Heart right ventricle (tissue), 16 donors: ENCODE measurements around the gene JAM3. TPM values are rescaled to one million over a fixed set of nuclear protein-coding genes. Genes with fewer than 3 reads are reported as not detected.

Experiments used
- ATAC-seq, 8 donors: fragments of 200-7000 bp; cut with Tn5 transposase; one replicate each; pipeline ENCODE4 v1.9.1; 2020; ENCODE audit warnings: mild to moderate bottlenecking in 8 of 8, moderate library complexity in 8 of 8, moderate number of reproducible peaks in 1 of 8
- DNase-seq, 2 donors: peaks; one replicate each; pipeline ENCODE4 v3.0.0-alpha.2; 2020
- H3K27ac ChIP-seq, 10 donors: fragments of 200-600 bp; sonication (generic) in 2 of 10; one replicate each; pipeline versions ENCODE4 v1.5.0 to v1.8.0; 2020 to 2022; ENCODE audit warnings: mild to moderate bottlenecking in 3 of 10
- H3K27me3 ChIP-seq, 7 donors: fragments of 200-600 bp; one replicate each; pipeline ENCODE4 v1.8.0; 2021 to 2022; ENCODE audit warnings: mild to moderate bottlenecking in 2 of 7
- H3K36me3 ChIP-seq, 9 donors: fragments of 200-600 bp; sonication (generic) in 1 of 9; one replicate each; pipeline versions ENCODE4 v1.5.0 to v1.8.0; 2020 to 2022; ENCODE audit warnings: mild to moderate bottlenecking in 2 of 9
- H3K4me1 ChIP-seq, 9 donors: fragments of 200-600 bp; sonication (generic) in 1 of 9; one replicate each; pipeline versions ENCODE4 v1.5.0 to v1.8.0; 2020 to 2022; ENCODE audit warnings: mild to moderate bottlenecking in 4 of 9
- H3K4me3 ChIP-seq, 10 donors: fragments of 200-600 bp; sonication (generic) in 2 of 10; one replicate each; pipeline versions ENCODE4 v1.5.0 to v1.8.0; 2020 to 2022; ENCODE audit warnings: mild to moderate bottlenecking in 7 of 10, moderate library complexity in 2 of 10
- H3K9me3 ChIP-seq, 11 donors: fragments of 200-600 bp in 10 of 11; sonication (generic) in 2 of 11; one replicate each; pipeline versions ENCODE4 v1.5.0 to v1.8.0; 2013 to 2022; ENCODE audit warnings: mild to moderate bottlenecking in 2 of 11, control low read depth in 1 of 11, moderate library complexity in 1 of 11
- WGBS, 2 donors: extraction: QIAGEN DNeasy Blood & Tissue Kit; methylation state at CpG; one replicate each; pipeline ENCODE4 v1.1.7; 2013; ENCODE audit warnings: inconsistent platforms in 1 of 2; 5-methylcytosine and 5-hydroxymethylcytosine counted together
- intact Hi-C, 10 donors: fragments of 100-400 bp; cut with DNase I; formaldehyde crosslinking; loops; one replicate each; pipeline versions ENCODE4 v1.11.1 to v1.14.2; 2022
- polyA plus RNA-seq, 2 donors: library from polyadenylated mRNA; stranded (reverse); fragments of 200-250 nt; gene quantifications; one replicate each; pipeline ENCODE4 v1.2.3, GENCODE V29; 2013
- total RNA-seq, 10 donors: library from RNA; stranded (reverse); fragmentation: NEBNext Ultra II Directional in 3 of 10; extraction: Animal tissue kit (Norgen Biotek cat#: 25700) in 3 of 10; gene quantifications; one replicate each; pipeline versions ENCODE4 v1.2.1 to v1.2.4, GENCODE V29; 2021 to 2023
- TF ChIP-seq, protein P1 (sequence below), 9 donors: fragments of 200-600 bp; sonication (generic) in 2 of 9; IDR thresholded peaks; one replicate each; pipeline versions ENCODE4 v1.5.0 to v1.8.0; 2021 to 2022; ENCODE audit warnings: antibody characterized with exemption in 9 of 9, mild to moderate bottlenecking in 5 of 9, moderate library complexity in 1 of 9
- donor health status: Arrhythmogenic right ventricular cardiomyopathy.
- donor health status: ischemic (EF 13 %, LVEDD 7.1; RV severe dilation, severe dysfunction).
- donor health status: healthy with polysubstance abuse.
- donor health status: DM: no; HTN: yes; CAD: no.
- donor health status: DM: no; HTN: no; CAD: no.
- donor health status: ischemic (EF 25% LVEDD 6.9; RV normal size, moderate dysfunction).
- donor health status: ischemic (EF 25% LVEDD 5.7; RV mildly dilated, moderate dysfunction).
- donor health status: healthy.
- donor health status: DM: yes; HTN: yes; CAD: no.
- donor health status: Ischemic cardiomyopathy.
- donor health status: ischemic (EF 35%, LVEDD 5.7; RV mildly dilated, moderate dysfunction).
- donor health status: nonischemic (EF 11% LVEDD 7.7; RV severe dilation, severe dysfunction).
- donor health status: DM: yes; HTN: yes; CAD: no.
- donor health status: PGD.
- donor health status: ischemic (EF 29% LVEDD 5.4; RV normal size, mild dysfunction).
- donor health status: nonischemic (EF 23%, LVEDD 6.1; RV moderate dilation, normal function).

The JAM3 gene
- total and polyA plus RNA-seq, 12 donors = 12.7 to 55.4 (median 29.0) TPM

DNA sequence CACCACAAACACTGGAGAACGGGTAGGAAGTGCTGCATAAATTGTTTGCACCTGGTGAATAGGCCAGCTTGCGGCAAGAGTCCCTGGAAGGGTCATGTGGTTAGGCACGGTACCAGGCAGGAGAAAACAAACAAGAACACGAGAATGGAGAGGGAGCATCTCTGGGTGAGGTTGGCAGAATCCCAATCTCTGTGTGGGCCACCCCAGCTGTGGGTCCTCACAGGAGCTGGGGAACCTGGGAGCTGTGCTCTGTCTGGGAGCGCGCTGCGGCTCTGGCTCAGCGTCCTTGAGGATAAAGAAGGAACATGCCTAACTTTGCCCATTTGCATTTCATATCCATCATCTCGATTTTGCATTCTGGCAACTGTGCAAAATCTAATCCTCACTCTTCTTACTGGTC lies 46.1 kb upstream of the JAM3 start:
- H3K4me1 ChIP-seq = peaks cover 0 to 14% (median 3%) of the 10 kb centered on the region in 9 donors
- TF ChIP-seq, protein P1, sequence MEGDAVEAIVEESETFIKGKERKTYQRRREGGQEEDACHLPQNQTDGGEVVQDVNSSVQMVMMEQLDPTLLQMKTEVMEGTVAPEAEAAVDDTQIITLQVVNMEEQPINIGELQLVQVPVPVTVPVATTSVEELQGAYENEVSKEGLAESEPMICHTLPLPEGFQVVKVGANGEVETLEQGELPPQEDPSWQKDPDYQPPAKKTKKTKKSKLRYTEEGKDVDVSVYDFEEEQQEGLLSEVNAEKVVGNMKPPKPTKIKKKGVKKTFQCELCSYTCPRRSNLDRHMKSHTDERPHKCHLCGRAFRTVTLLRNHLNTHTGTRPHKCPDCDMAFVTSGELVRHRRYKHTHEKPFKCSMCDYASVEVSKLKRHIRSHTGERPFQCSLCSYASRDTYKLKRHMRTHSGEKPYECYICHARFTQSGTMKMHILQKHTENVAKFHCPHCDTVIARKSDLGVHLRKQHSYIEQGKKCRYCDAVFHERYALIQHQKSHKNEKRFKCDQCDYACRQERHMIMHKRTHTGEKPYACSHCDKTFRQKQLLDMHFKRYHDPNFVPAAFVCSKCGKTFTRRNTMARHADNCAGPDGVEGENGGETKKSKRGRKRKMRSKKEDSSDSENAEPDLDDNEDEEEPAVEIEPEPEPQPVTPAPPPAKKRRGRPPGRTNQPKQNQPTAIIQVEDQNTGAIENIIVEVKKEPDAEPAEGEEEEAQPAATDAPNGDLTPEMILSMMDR (IDR thresholded peaks at IDR 0.05) = no peak
- intact Hi-C loops = no loop called here
- H3K9me3 ChIP-seq = no peaks in the 10 kb centered on the region
- DNase-seq = no peak
- H3K27me3 ChIP-seq = peaks cover 0 to 12% (median 0%) of the 10 kb centered on the region in 7 donors
- H3K27ac ChIP-seq = no peak overlapping the region
- WGBS, 2 donors = 86 to 90% methylated on average over 9 of the region's 9 CpGs
- H3K4me3 ChIP-seq = no peak overlapping the region
- no peaks in the 10 kb centered on the region for H3K36me3 ChIP-seq
- ATAC-seq = no peak

DNA sequence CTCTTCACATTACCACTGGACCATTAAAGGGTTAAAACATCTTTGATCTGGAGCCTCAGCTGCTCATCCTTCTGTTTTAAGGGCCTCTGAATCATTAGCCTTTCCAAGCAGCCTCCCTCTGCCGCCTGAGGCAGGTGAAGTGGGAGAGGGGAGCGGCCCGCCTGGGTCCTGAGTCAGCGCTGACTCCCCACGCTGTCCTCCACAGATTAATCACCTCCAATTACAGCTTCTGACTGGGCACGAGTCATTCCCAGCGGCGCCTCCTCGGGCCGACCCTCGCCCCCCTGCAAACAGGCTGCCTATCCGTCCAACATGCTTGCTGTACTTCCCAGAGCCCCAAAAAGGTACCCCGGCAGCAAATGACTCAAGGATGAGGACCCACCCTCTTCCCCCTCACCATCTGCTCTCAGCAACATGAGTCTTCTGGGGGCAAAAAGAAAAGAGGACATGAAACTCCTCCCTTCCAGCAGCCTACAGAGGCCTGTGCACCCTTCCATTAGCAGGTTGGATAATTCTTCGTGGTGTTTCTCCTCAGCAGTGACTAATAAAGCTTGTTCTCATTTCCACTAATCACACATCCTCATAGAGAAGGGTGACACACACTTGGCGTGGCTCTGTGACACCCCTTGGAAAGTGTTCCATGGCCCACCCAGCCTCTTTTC lies 44.3 kb upstream of the JAM3 start:
- DNase-seq (no peak), ATAC-seq (no peak)
- TF ChIP-seq, protein P1 (IDR thresholded peaks at IDR 0.05) = no peak
- intact Hi-C loops = loop anchor here in 1 of 10 donors (5.0 kb wide), 1 partner anchor 67 kb away; the partner anchor contains the start of gene IGSF9B
- Histone ChIP-seq H3K27me3 (peaks cover 0 to 12% (median 0%) of the 10 kb centered on the region in 7 donors), H3K4me3 (no peak overlapping the region), H3K9me3 (no peaks in the 10 kb centered on the region), H3K4me1 (peaks cover 0 to 14% (median 3%) of the 10 kb centered on the region in 9 donors), H3K27ac (no peak overlapping the region), H3K36me3 (no peaks in the 10 kb centered on the region)
- whole genome bisulfite sequencing, 2 donors = 74 to 77% methylated on average over 15 of the region's 15 CpGs

DNA sequence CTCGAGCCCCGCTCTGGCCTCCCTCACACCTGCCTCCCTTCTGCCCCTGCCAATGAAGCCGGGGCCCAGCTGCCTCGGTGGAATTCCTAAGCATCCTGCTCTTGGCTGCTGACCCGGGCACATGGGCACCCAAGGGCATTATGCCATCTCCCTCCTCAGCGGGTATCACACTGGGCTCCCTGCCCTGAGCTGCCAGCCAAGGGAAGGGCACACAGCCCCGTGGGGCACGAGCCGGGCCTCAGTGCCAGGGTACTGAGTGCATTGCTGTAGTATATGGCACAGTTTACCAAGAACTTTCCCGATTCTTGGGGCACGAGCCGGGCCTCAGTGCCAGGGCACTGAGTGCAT lies 43.8 kb upstream of the JAM3 start:
- WGBS, 2 donors = 52 to 60% methylated on average over 12 of the region's 12 CpGs
- ATAC-seq (peak; percentile 91 to 99 (median 95)), DNase-seq (peak; percentile 77 to 80)
- Histone ChIP-seq H3K27me3 (peaks cover 0 to 8% (median 0%) of the 10 kb centered on the region in 7 donors), H3K4me1 (peaks cover 0 to 14% (median 3%) of the 10 kb centered on the region in 9 donors), H3K27ac (peak overlapping the region in 3 of 10 donors; percentile 16 to 47 (median 39)), H3K9me3 (no peaks in the 10 kb centered on the region), H3K4me3 (no peak overlapping the region), H3K36me3 (no peaks in the 10 kb centered on the region)
- TF ChIP-seq, protein P1 (IDR thresholded peaks at IDR 0.05) = no peak
- intact Hi-C loops = loop anchor here in 1 of 10 donors (5.0 kb wide), 1 partner anchor 68 kb away; the partner anchor contains the start of gene IGSF9B

DNA sequence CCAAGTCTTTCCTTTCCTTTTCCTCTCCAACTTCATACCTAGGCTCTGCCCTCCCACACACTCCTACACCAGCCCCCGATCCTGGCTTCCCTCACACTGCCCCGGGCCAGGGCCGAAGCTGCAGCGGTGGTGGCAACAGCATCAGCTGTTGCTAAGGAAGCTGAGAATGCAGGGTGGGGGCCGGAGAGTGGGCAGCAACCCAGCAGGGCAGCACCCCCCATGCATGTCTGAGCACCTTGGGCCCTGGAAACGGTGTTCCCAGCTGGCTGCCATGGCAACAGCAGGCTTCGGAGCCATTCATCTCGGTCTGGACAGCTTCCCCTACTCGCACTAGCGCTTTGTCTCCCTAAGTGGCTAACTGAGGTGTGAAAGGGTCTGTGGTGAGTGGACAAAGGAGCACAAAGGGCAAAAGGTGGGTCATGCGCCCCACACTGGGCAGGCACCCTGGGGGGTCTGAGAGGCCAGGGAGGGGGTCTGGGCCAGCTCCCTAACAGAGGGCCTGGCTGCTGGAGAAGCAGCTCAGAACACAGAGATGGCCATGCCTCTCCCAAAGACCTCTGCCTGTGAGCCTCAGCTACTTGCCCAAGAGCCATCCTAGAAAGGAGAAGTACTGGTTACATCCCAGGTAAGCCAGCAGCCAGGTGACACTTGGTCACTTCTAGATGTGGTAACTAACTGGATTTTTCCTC lies 42.1 kb upstream of the JAM3 start:
- no peak for DNase-seq
- intact Hi-C loops = loop anchor here in 1 of 10 donors (5.0 kb wide), 1 partner anchor 69 kb away; the partner anchor contains the start of gene IGSF9B
- 38 to 44% methylated on average over 11 of the region's 11 CpGs for WGBS, 2 donors
- ATAC-seq = peak in 4 of 8 donors; percentile 13 to 26 (median 16)
- H3K4me3 ChIP-seq = no peak overlapping the region
- H3K27ac ChIP-seq = no peak overlapping the region
- H3K9me3 ChIP-seq = no peaks in the 10 kb centered on the region
- H3K27me3 ChIP-seq = no peaks in the 10 kb centered on the region
- H3K36me3 ChIP-seq = no peaks in the 10 kb centered on the region
- peaks cover 0 to 14% (median 3%) of the 10 kb centered on the region in 9 donors for H3K4me1 ChIP-seq
- TF ChIP-seq, protein P1 (IDR thresholded peaks at IDR 0.05) = no peak
